Measurements from ENCODE around the gene DLL3.

The DLL3 gene

GRCh38 chr19:39497996-39498797, 550 bp upstream of the DLL3 start:
- peaks cover 8% of the 10 kb centered on the region for H3K4me1 Mint-ChIP-seq (ENCODE audit: low read depth)
- H3K4me3 Mint-ChIP-seq = peak overlapping the region; percentile 37
- no peak for DNase-seq (ENCODE audit: low spot score)
- H3K36me3 Mint-ChIP-seq (ENCODE audit: low read depth) = peaks cover 2% of the 10 kb centered on the region
- H3K9me3 Mint-ChIP-seq = no peaks in the 10 kb centered on the region
- H3K27me3 Mint-ChIP-seq (ENCODE audit: low read depth) = peaks cover 55% of the 10 kb centered on the region
- no peak overlapping the region for H3K27ac Mint-ChIP-seq

DNA sequence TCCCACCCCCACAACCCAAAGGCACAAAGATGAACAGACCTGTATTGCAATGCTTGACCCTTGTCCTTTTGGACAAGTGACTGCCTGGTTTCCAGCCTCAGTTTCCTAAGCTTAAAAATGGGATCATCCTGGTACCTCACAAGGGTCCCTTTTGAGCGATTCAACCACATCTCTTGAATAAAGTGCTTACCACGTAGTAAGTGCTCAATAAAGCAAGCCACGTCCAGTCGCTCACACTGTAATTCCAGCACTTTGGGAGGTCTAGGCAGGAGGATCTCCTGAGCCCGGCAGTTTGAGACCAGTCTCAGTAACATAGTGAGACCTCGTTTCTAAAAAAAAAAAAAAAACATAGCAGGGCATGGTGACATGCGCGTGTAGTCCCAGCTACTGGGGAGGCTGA, 1.2 kb downstream of the DLL3 start:
- H3K9me3 Mint-ChIP-seq = no peaks in the 10 kb centered on the region
- H3K27me3 Mint-ChIP-seq (ENCODE audit: low read depth) = peaks cover 69% of the 10 kb centered on the region
- no peak for DNase-seq (ENCODE audit: low spot score)
- peaks cover 2% of the 10 kb centered on the region for H3K36me3 Mint-ChIP-seq (ENCODE audit: low read depth)
- no peak overlapping the region for H3K27ac Mint-ChIP-seq
- H3K4me3 Mint-ChIP-seq = no peak overlapping the region
- peaks cover 12% of the 10 kb centered on the region for H3K4me1 Mint-ChIP-seq (ENCODE audit: low read depth)

GRCh38 chr19:39500543-39500942, 1.8 kb downstream of the DLL3 start:
- Mint-ChIP-seq H3K27me3 (ENCODE audit: low read depth) (peaks cover 71% of the 10 kb centered on the region), H3K4me1 (ENCODE audit: low read depth) (peaks cover 12% of the 10 kb centered on the region), H3K27ac (no peak overlapping the region), H3K36me3 (ENCODE audit: low read depth) (peaks cover 2% of the 10 kb centered on the region), H3K9me3 (no peaks in the 10 kb centered on the region), H3K4me3 (no peak overlapping the region)
- DNase-seq (ENCODE audit: low spot score) = no peak

- Mint-ChIP-seq H3K4me3 (no peak overlapping the region), H3K9me3 (no peaks in the 10 kb centered on the region)
Observed at GRCh38 chr19:39501340-39501739, 2.6 kb downstream of the DLL3 start.

DNA sequence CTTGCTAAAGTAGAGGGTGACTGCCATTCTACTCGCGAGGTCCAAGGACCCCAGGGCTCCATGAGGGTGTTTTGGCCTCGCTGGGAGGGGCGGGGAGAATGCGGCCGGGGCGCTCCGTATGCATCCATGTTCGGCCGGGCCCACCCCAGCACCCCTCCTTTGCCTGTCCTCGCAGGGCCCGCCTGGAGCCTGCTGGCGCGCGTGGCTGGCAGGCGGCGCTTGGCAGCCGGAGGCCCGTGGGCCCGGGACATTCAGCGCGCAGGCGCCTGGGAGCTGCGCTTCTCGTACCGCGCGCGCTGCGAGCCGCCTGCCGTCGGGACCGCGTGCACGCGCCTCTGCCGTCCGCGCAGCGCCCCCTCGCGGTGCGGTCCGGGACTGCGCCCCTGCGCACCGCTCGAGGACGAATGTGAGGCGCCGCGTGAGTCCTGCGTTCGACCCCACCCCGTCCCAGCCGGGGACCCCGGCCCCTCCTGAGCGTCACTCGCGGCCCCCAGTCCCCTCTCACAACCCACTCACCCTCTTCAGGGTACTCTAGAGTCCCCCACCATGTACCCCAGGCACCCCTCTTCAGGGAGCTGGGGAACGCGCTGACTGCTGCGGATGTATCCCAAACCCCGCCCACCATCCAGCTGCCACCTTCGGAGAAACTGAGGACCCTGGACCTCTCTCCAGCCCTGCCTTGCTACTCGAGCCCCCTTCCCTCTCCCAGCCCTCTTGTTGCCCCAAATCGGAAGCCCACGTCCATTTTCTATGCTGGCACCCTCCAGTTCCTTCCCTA, 4.1 kb downstream of the DLL3 start:
- Mint-ChIP-seq H3K4me3 (no peak overlapping the region), H3K9me3 (no peaks in the 10 kb centered on the region), H3K36me3 (ENCODE audit: low read depth) (peaks cover 2% of the 10 kb centered on the region), H3K27ac (no peak overlapping the region), H3K4me1 (ENCODE audit: low read depth) (peaks cover 23% of the 10 kb centered on the region), H3K27me3 (ENCODE audit: low read depth) (peaks cover 69% of the 10 kb centered on the region)
- DNase-seq (ENCODE audit: low spot score) = peak; percentile 81

More at GRCh38 chr19:39501340-39501739, 2.6 kb downstream of the DLL3 start:
- Mint-ChIP-seq H3K27me3 (ENCODE audit: low read depth) (peaks cover 71% of the 10 kb centered on the region), H3K4me1 (ENCODE audit: low read depth) (peaks cover 14% of the 10 kb centered on the region), H3K36me3 (ENCODE audit: low read depth) (peaks cover 2% of the 10 kb centered on the region), H3K27ac (no peak overlapping the region)
- no peak for DNase-seq (ENCODE audit: low spot score)

- H3K4me3 Mint-ChIP-seq = peak overlapping the region; percentile 56
- H3K36me3 Mint-ChIP-seq (ENCODE audit: low read depth) = no peaks in the 10 kb centered on the region
- H3K27ac Mint-ChIP-seq = no peak overlapping the region
- H3K9me3 Mint-ChIP-seq = no peaks in the 10 kb centered on the region
- H3K4me1 Mint-ChIP-seq (ENCODE audit: low read depth) = peaks cover 19% of the 10 kb centered on the region
- H3K27me3 Mint-ChIP-seq (ENCODE audit: low read depth) = peaks cover 48% of the 10 kb centered on the region
- DNase-seq (ENCODE audit: low spot score) = no peak
Observed at GRCh38 chr19:39506598-39506943, 7.8 kb downstream of the DLL3 start.

GRCh38 chr19:39506944-39507714, 8.4 kb downstream of the DLL3 start:
- H3K27me3 Mint-ChIP-seq (ENCODE audit: low read depth) = peaks cover 46% of the 10 kb centered on the region
- H3K36me3 Mint-ChIP-seq (ENCODE audit: low read depth) = no peaks in the 10 kb centered on the region
- H3K4me1 Mint-ChIP-seq (ENCODE audit: low read depth) = peaks cover 19% of the 10 kb centered on the region
- peak overlapping the region; percentile 80 for H3K4me3 Mint-ChIP-seq
- H3K27ac Mint-ChIP-seq = no peak overlapping the region
- peak; percentile 75 for DNase-seq (ENCODE audit: low spot score)
- no peaks in the 10 kb centered on the region for H3K9me3 Mint-ChIP-seq

DNA sequence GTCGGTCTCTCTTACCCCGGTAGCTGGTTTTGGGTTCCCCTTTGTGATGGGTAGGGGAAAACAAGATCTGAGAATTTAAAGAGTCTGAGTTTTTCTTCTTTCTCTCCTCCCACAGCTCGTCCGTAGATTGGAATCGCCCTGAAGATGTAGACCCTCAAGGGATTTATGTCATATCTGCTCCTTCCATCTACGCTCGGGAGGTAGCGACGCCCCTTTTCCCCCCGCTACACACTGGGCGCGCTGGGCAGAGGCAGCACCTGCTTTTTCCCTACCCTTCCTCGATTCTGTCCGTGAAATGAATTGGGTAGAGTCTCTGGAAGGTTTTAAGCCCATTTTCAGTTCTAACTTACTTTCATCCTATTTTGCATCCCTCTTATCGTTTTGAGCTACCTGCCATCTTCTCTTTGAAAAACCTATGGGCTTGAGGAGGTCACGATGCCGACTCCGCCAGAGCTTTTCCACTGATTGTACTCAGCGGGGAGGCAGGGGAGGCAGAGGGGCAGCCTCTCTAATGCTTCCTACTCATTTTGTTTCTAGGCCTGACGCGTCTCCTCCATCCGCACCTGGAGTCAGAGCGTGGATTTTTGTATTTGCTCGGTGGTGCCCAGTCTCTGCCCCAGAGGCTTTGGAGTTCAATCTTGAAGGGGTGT, 9.1 kb downstream of the DLL3 start:
- Mint-ChIP-seq H3K4me1 (ENCODE audit: low read depth) (peaks cover 19% of the 10 kb centered on the region), H3K36me3 (ENCODE audit: low read depth) (no peaks in the 10 kb centered on the region), H3K9me3 (no peaks in the 10 kb centered on the region), H3K27ac (no peak overlapping the region), H3K27me3 (ENCODE audit: low read depth) (peaks cover 47% of the 10 kb centered on the region), H3K4me3 (peak overlapping the region; percentile 80)
- no peak for DNase-seq (ENCODE audit: low spot score)

DNA sequence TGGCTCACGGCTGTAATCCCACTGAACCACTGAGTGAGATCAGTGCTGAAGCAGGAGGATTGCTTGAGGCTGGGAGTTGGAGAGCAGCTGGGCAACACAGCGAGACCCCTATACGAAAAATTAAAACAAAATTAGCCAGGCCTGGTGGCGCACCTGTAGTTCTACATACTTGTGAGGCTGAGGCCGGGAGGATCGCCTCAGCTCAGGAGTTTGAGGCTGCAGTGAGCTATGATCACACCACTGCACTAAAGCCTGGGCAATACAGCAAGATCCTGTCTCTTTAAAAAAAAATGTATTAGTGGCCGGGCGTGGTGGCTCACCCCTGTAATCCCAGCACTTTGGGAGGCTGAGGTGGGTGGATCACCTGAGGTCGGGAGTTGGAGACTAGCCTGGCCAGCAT, 9.9 kb downstream of the DLL3 start:
- H3K9me3 Mint-ChIP-seq = no peaks in the 10 kb centered on the region
- no peak overlapping the region for H3K4me3 Mint-ChIP-seq
- H3K27me3 Mint-ChIP-seq (ENCODE audit: low read depth) = peaks cover 49% of the 10 kb centered on the region
- no peak for DNase-seq (ENCODE audit: low spot score)
- no peaks in the 10 kb centered on the region for H3K36me3 Mint-ChIP-seq (ENCODE audit: low read depth)
- no peak overlapping the region for H3K27ac Mint-ChIP-seq
- peaks cover 13% of the 10 kb centered on the region for H3K4me1 Mint-ChIP-seq (ENCODE audit: low read depth)

DNA sequence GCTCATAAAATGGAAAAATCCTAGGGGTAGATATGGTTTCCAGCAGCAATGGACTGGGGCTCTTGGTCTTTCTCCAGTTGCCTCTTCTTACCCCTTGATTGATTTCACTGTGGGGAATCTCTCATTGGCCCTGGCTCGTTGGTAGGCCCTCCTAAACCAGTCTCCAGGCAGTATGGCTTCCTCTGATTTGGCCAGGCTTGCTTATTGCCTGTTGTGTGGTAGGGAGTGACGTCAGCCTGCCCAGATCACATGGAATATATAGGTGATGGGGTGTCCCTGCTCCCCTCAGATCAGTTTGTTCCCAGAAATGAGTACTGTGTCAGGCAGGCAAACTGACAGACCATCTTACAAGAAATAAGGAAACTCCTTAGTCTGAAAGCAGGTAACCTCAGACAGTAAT, 10.5 kb downstream of the DLL3 start:
- Mint-ChIP-seq H3K4me3 (no peak overlapping the region), H3K9me3 (no peaks in the 10 kb centered on the region), H3K27ac (no peak overlapping the region), H3K4me1 (ENCODE audit: low read depth) (peaks cover 13% of the 10 kb centered on the region), H3K36me3 (ENCODE audit: low read depth) (no peaks in the 10 kb centered on the region), H3K27me3 (ENCODE audit: low read depth) (peaks cover 50% of the 10 kb centered on the region)
- DNase-seq (ENCODE audit: low spot score) = no peak

DNA sequence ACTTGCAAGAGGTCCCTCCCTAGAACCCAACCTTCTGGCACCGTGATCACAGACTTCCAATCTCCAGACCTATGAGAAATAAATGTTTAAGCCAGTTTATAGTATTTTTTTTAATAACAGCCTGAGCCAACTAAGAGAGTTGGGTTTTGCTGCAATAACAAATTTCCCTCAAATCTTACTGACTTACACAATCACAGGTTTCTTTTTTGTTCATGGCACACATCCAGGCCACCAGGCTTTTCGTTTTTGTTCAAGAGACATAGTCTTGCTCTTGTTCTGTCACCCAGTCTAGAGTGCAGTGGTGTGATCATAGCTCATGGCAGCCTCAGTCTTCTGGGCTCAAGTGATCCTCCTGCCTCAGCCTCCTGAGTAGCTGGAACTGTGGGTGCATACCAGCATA, 14.2 kb downstream of the DLL3 start:
- H3K9me3 Mint-ChIP-seq = no peaks in the 10 kb centered on the region
- peaks cover 53% of the 10 kb centered on the region for H3K27me3 Mint-ChIP-seq (ENCODE audit: low read depth)
- H3K4me1 Mint-ChIP-seq (ENCODE audit: low read depth) = peaks cover 8% of the 10 kb centered on the region
- no peaks in the 10 kb centered on the region for H3K36me3 Mint-ChIP-seq (ENCODE audit: low read depth)
- no peak overlapping the region for H3K4me3 Mint-ChIP-seq
- no peak overlapping the region for H3K27ac Mint-ChIP-seq
- no peak for DNase-seq (ENCODE audit: low spot score)

- H3K9me3 Mint-ChIP-seq = no peaks in the 10 kb centered on the region
- peak within 1 kb of the TSS; percentile 66 for H3K4me3 Mint-ChIP-seq
- no peaks in the 10 kb centered on the region for H3K36me3 Mint-ChIP-seq (ENCODE audit: low read depth)
- DNase-seq (ENCODE audit: low spot score) = no peak
- H3K27ac Mint-ChIP-seq = peak within 1 kb of the TSS; percentile 58
- H3K27me3 Mint-ChIP-seq (ENCODE audit: low read depth) = peaks cover 54% of the 10 kb centered on the region
- peaks cover 8% of the 10 kb centered on the region for H3K4me1 Mint-ChIP-seq (ENCODE audit: low read depth)
Observed at GRCh38 chr19:39514840-39515550, 16.2 kb downstream of the DLL3 start, which contains the start of gene SELENOV. TSS of gene SELENOV (plus strand) at chr19:39515139. CDS start at chr19:39515213, 74 bp downstream.

GRCh38 chr19:39515551-39516191, 16.9 kb downstream of the DLL3 start:
- Mint-ChIP-seq H3K4me1 (ENCODE audit: low read depth) (peaks cover 8% of the 10 kb centered on the region), H3K36me3 (ENCODE audit: low read depth) (no peaks in the 10 kb centered on the region), H3K27me3 (ENCODE audit: low read depth) (peaks cover 54% of the 10 kb centered on the region), H3K27ac (no peak overlapping the region), H3K9me3 (no peaks in the 10 kb centered on the region), H3K4me3 (peak overlapping the region; percentile 2)
- no peak for DNase-seq (ENCODE audit: low spot score)

Measured in T-helper 2 cell treated with Interferon-gamma antibody and Interleukin-4, amounts not matched to agents 5 μg/mL and 100 μg/mL, for 36 hours (primary cell).